ENCODE data around the gene RBM18. TPM values are rescaled to one million over a fixed set of nuclear protein-coding genes. Genes with fewer than 3 reads are reported as not detected.

Gene RBM18
- total RNA-seq, 1 donor from 2014 or later = 41.8 TPM

GRCh38 chr9:122226758-122227574, 37.7 kb downstream of the RBM18 start:
- ATAC-seq (no peak), DNase-seq (no peak)
- intact Hi-C loops (cut with micrococcal nuclease) = no loop called here

GRCh38 chr9:122226142-122226757, 38.4 kb downstream of the RBM18 start:
- intact Hi-C loops (cut with micrococcal nuclease) = no loop called here
- DNase-seq (peak; percentile 30), ATAC-seq (no peak)

- intact Hi-C loops (cut with micrococcal nuclease) = no loop called here
- DNase-seq (no peak), ATAC-seq (no peak)
Observed at GRCh38 chr9:122225312-122226141, 39.1 kb downstream of the RBM18 start.

GRCh38 chr9:122223435-122223834, 41.2 kb downstream of the RBM18 start:
- DNase-seq (no peak), ATAC-seq (no peak)
- intact Hi-C loops (cut with micrococcal nuclease) = no loop called here

- intact Hi-C loops (cut with micrococcal nuclease) = no loop called here
- DNase-seq = no peak
- ATAC-seq = no peak
Observed at GRCh38 chr9:122222791-122223190, 41.8 kb downstream of the RBM18 start.

GRCh38 chr9:122221183-122221811, 43.3 kb downstream of the RBM18 start:
- intact Hi-C loops (cut with micrococcal nuclease) = no loop called here
- ATAC-seq = no peak
- DNase-seq = no peak

GRCh38 chr9:122220673-122221182, 43.9 kb downstream of the RBM18 start:
- intact Hi-C loops (cut with micrococcal nuclease) = no loop called here
- ATAC-seq = no peak
- no peak for DNase-seq

- DNase-seq = no peak
- intact Hi-C loops (cut with micrococcal nuclease) = no loop called here
- ATAC-seq = peak; percentile 29
Observed at GRCh38 chr9:122219856-122220672, 44.6 kb downstream of the RBM18 start.

- DNase-seq = no peak
- intact Hi-C loops (cut with micrococcal nuclease) = no loop called here
- ATAC-seq = peak; percentile 36
Observed at GRCh38 chr9:122218935-122219855, 45.4 kb downstream of the RBM18 start.

- no peak for ATAC-seq
- no peak for DNase-seq
- intact Hi-C loops (cut with micrococcal nuclease) = no loop called here
Observed at GRCh38 chr9:122218071-122218934, 46.3 kb downstream of the RBM18 start.

GRCh38 chr9:122217640-122218039, 47.0 kb downstream of the RBM18 start:
- intact Hi-C loops (cut with micrococcal nuclease) = no loop called here
- ATAC-seq = no peak

GRCh38 chr9:122216798-122217418, 47.7 kb downstream of the RBM18 start:
- intact Hi-C loops (cut with micrococcal nuclease) = no loop called here
- ATAC-seq = no peak

More at GRCh38 chr9:122217640-122218039, 47.0 kb downstream of the RBM18 start:
- DNase-seq = no peak

GRCh38 chr9:122216138-122216797, 48.4 kb downstream of the RBM18 start:
- intact Hi-C loops (cut with micrococcal nuclease) = no loop called here
- ATAC-seq = no peak
- DNase-seq = no peak

More at GRCh38 chr9:122216798-122217418, 47.7 kb downstream of the RBM18 start:
- no peak for DNase-seq

GRCh38 chr9:122215663-122216062, 49.0 kb downstream of the RBM18 start:
- no peak for DNase-seq
- ATAC-seq = no peak
- intact Hi-C loops (cut with micrococcal nuclease) = no loop called here

GRCh38 chr9:122214507-122214906, 50.1 kb downstream of the RBM18 start:
- ATAC-seq (no peak), DNase-seq (no peak)
- intact Hi-C loops (cut with micrococcal nuclease) = no loop called here

All from left ventricle myocardium superior (tissue), 1 donor.